Activated T-helper 2 cell treated with anti-CD3 and anti-CD28 coated beads, Interferon-gamma antibody, Interleukin-2, Interleukin-4, amounts not matched to agents 10 μg/mL and 5 μg/mL and 100 μg/mL, durations not matched to agents 14 hours and 24 hours and 36 hours (primary cell): ENCODE data around the gene MYO3A. TPM values are rescaled to one million over a fixed set of nuclear protein-coding genes. Genes with fewer than 3 reads are reported as not detected.
A peak's percentile ranks its signal among the peaks of the same experiment; 100 is the strongest.

ENCODE experiments used
- DNase-seq: peaks from one replicate; pipeline ENCODE4 v3.0.0; 2021; ENCODE audit warnings: low spot score
- H3K27ac Mint-ChIP-seq: one replicate; pipeline ENCODE4 v1.8.0; 2021; ENCODE audit warnings: mixed read lengths
- H3K27me3 Mint-ChIP-seq: one replicate; pipeline ENCODE4 v1.8.0; 2021; ENCODE audit warnings: low read depth, mixed read lengths
- H3K36me3 Mint-ChIP-seq: one replicate; pipeline ENCODE4 v1.8.0; 2021; ENCODE audit warnings: low read depth, mixed read lengths
- H3K4me1 Mint-ChIP-seq: one replicate; pipeline ENCODE4 v1.8.0; 2021; ENCODE audit warnings: low read depth, mixed read lengths
- H3K4me3 Mint-ChIP-seq: one replicate; pipeline ENCODE4 v1.8.0; 2021; ENCODE audit warnings: low read depth, mild to moderate bottlenecking, moderate library complexity, mixed read lengths
- H3K9me3 Mint-ChIP-seq: one replicate; pipeline ENCODE4 v1.8.0; 2021; ENCODE audit warnings: mixed read lengths
- intact Hi-C: fragments of 100-400 bp; cut with micrococcal nuclease; formaldehyde crosslinking; loops from one replicate; pipeline ENCODE4 v1.15.1; 2023
- total RNA-seq: library from RNA; stranded (reverse); gene quantifications from 2 replicates; pipeline ENCODE4 v1.2.3, GENCODE V29; 2022

MYO3A gene, protein sequence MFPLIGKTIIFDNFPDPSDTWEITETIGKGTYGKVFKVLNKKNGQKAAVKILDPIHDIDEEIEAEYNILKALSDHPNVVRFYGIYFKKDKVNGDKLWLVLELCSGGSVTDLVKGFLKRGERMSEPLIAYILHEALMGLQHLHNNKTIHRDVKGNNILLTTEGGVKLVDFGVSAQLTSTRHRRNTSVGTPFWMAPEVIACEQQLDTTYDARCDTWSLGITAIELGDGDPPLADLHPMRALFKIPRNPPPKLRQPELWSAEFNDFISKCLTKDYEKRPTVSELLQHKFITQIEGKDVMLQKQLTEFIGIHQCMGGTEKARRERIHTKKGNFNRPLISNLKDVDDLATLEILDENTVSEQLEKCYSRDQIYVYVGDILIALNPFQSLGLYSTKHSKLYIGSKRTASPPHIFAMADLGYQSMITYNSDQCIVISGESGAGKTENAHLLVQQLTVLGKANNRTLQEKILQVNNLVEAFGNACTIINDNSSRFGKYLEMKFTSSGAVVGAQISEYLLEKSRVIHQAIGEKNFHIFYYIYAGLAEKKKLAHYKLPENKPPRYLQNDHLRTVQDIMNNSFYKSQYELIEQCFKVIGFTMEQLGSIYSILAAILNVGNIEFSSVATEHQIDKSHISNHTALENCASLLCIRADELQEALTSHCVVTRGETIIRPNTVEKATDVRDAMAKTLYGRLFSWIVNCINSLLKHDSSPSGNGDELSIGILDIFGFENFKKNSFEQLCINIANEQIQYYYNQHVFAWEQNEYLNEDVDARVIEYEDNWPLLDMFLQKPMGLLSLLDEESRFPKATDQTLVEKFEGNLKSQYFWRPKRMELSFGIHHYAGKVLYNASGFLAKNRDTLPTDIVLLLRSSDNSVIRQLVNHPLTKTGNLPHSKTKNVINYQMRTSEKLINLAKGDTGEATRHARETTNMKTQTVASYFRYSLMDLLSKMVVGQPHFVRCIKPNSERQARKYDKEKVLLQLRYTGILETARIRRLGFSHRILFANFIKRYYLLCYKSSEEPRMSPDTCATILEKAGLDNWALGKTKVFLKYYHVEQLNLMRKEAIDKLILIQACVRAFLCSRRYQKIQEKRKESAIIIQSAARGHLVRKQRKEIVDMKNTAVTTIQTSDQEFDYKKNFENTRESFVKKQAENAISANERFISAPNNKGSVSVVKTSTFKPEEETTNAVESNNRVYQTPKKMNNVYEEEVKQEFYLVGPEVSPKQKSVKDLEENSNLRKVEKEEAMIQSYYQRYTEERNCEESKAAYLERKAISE (N-terminal part only)
- total RNA-seq, result not detected in 2 replicates

DNA sequence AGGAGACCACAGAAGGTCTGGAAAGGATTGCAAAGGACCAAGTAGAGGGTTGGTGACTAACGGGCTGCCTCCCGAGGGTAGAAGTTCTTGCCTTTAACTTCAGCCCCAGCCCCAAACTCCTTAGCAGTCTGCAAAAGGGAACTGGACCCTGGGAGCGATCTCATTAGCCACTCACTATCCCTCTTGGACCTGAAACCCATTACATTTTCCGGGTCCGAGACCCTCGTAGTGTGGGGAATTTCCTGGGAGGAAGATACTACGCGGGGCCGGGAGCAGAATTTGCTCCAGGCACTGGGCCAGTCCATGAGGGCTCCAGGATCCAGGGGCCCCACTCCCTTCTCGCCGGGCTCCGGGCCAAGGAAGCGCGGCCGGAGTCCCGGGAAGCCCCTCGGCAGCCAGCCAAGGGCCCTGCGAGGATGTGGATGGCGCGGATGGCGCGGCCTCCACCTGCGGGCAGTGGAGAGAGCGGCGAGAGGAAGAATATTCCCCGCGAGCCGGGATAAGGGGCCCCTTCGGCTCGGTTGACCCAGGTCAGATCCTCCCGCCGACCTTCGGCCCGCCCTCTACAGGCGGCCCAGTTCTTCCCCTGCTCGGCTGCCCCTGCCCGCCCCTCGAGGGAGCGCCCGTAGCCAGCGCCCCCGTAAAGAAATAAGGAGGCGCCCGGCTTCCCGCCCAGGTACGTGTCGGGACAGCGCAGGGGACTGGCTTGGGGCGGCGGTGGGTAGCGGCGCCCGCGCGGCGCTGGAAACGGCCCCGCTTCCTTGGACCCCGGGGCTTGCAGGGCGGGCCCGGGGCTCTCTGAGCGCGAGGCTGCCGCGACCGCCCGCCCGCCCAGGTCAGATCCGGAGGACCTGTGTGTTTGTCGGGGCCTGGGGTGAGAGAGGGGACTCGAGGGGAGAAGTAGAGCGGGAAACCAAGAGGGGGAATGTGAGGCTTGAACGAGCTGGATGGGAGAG lies at the start of gene MYO3A:
Gene MYO3A (plus strand): TSS at position 577 of the 956 bp plus-strand sequence. CDS start 17,882 bp downstream, outside the sequence.
- Mint-ChIP-seq H3K4me1 (no peaks in the 10 kb centered on the region), H3K9me3 (no peaks in the 10 kb centered on the region), H3K27ac (no peak within 1 kb of the TSS), H3K27me3 (peaks cover 32% of the 10 kb centered on the region), H3K36me3 (no peaks in the 10 kb centered on the region), H3K4me3 (peak within 1 kb of the TSS; percentile 27)
- no peak for DNase-seq
- intact Hi-C loops, result no loop called here

DNA sequence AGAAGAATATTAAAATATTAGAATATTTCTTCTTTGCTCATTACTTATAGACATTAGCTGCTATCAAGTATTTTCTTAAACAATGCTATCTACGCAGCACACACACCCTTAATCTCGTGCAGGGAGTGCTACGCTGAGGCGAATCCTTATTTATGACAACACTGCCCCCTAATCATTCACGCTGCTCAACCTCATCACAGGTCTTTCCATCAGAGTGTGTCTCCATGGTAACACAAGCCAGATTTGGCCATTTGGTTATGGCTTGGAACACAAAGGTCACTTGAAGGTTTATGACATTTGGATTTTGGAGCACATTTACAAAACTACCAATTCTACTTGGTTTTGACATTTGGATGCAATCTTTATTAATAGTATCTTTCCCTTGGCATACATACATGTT lies 45.4 kb upstream of the MYO3A start:
- Mint-ChIP-seq H3K9me3 (no peaks in the 10 kb centered on the region), H3K4me3 (no peak overlapping the region), H3K36me3 (no peaks in the 10 kb centered on the region), H3K27ac (no peak overlapping the region), H3K27me3 (no peaks in the 10 kb centered on the region), H3K4me1 (no peaks in the 10 kb centered on the region)
- DNase-seq, result no peak
- intact Hi-C loops, result no loop called here

DNA sequence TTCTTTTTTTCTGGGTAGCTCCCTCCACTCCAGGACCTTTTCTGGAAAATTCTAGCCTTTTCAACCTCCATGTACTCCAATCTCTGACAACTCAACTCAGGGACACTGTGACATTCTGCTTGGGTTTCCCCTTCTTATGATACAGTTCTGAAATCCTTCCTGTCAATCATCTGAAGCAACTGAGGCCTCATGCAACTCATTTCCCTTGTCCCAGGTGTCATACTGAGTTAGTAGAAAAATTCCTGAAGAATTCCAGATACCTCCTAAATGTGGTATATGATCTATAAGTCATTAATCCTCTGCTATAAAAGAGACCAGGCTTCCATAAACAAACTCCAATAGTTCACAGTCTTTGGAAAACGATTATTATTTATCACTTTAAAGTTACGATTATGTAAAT lies 43.0 kb upstream of the MYO3A start:
- Mint-ChIP-seq H3K4me3 (no peak overlapping the region), H3K36me3 (no peaks in the 10 kb centered on the region), H3K9me3 (no peaks in the 10 kb centered on the region), H3K27me3 (no peaks in the 10 kb centered on the region), H3K4me1 (no peaks in the 10 kb centered on the region), H3K27ac (no peak overlapping the region)
- intact Hi-C loops, result no loop called here
- no peak for DNase-seq

DNA sequence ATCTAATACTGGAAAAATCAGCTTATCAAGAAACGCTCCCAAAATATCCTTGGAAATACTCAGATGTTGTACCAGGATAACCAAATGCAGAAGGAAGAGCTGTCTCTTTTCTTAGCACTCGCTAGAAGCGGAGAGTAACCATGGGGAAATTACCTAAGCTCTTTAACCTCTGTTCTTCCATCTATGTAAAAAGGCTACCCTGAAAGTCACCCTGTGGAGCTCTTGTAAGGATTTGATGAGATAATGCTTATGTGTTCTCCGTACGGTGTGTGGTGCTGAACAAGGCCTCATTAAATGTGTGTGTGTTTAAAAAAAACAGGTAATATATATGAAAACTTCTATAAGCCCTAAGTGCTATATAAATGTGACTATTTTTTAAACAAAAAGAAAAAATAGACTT lies 38.2 kb upstream of the MYO3A start:
- Mint-ChIP-seq H3K4me1 (no peaks in the 10 kb centered on the region), H3K9me3 (no peaks in the 10 kb centered on the region), H3K27ac (no peak overlapping the region), H3K27me3 (no peaks in the 10 kb centered on the region), H3K4me3 (no peak overlapping the region), H3K36me3 (no peaks in the 10 kb centered on the region)
- intact Hi-C loops, result no loop called here
- DNase-seq, result no peak

GRCh38 chr10:25896421-25896820 lies 37.6 kb upstream of the MYO3A start:
- no peaks in the 10 kb centered on the region for H3K9me3 Mint-ChIP-seq
- no peaks in the 10 kb centered on the region for H3K4me1 Mint-ChIP-seq
- intact Hi-C loops, result no loop called here
- no peak overlapping the region for H3K4me3 Mint-ChIP-seq
- no peak overlapping the region for H3K27ac Mint-ChIP-seq
- H3K36me3 Mint-ChIP-seq, result no peaks in the 10 kb centered on the region
- H3K27me3 Mint-ChIP-seq, result no peaks in the 10 kb centered on the region
- no peak for DNase-seq

- H3K27ac Mint-ChIP-seq, result no peak overlapping the region
- H3K36me3 Mint-ChIP-seq, result no peaks in the 10 kb centered on the region
These were observed 34.7 kb upstream of the MYO3A start for GRCh38 chr10:25899304-25899703.

GRCh38 chr10:25901199-25901598 lies 32.8 kb upstream of the MYO3A start:
- intact Hi-C loops, result no loop called here
- Mint-ChIP-seq H3K4me3 (no peak overlapping the region), H3K9me3 (no peaks in the 10 kb centered on the region), H3K27me3 (no peaks in the 10 kb centered on the region), H3K4me1 (no peaks in the 10 kb centered on the region), H3K36me3 (no peaks in the 10 kb centered on the region), H3K27ac (no peak overlapping the region)
- no peak for DNase-seq

More at GRCh38 chr10:25899304-25899703, 34.7 kb upstream of the MYO3A start:
- Mint-ChIP-seq H3K4me3 (no peak overlapping the region), H3K27me3 (no peaks in the 10 kb centered on the region), H3K9me3 (no peaks in the 10 kb centered on the region), H3K4me1 (no peaks in the 10 kb centered on the region)
- intact Hi-C loops, result no loop called here
- DNase-seq, result no peak

DNA sequence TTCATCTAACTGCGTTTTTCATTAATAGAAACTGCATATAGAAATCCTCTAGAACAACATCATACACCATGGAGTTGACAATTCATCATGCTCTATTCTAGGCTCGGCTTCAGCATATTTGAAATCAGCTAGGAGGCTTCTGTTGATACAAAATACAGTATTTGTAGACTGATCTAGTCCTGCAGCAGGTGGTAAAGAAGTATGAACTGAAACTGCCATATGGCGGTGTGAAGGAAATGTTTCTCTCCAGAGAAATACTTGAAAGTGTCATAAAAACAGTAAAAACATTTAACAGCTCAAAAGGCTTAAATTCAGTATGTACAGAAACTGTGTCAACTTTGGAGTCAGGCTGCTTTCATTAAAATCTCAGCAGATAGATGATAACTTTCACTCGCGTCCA lies 32.0 kb upstream of the MYO3A start:
- no peak overlapping the region for H3K27ac Mint-ChIP-seq
- H3K27me3 Mint-ChIP-seq, result no peaks in the 10 kb centered on the region
- no peak for DNase-seq
- intact Hi-C loops, result loop anchor here (2.0 kb wide), 1 partner anchor 59 kb away; no protein-coding TSS in a partner anchor
- H3K9me3 Mint-ChIP-seq, result no peaks in the 10 kb centered on the region
- H3K4me3 Mint-ChIP-seq, result no peak overlapping the region
- H3K4me1 Mint-ChIP-seq, result no peaks in the 10 kb centered on the region
- no peaks in the 10 kb centered on the region for H3K36me3 Mint-ChIP-seq

GRCh38 chr10:25907261-25907660 lies 26.8 kb upstream of the MYO3A start:
- intact Hi-C loops, result no loop called here
- no peaks in the 10 kb centered on the region for H3K4me1 Mint-ChIP-seq
- no peaks in the 10 kb centered on the region for H3K9me3 Mint-ChIP-seq
- H3K4me3 Mint-ChIP-seq, result no peak overlapping the region
- no peaks in the 10 kb centered on the region for H3K36me3 Mint-ChIP-seq
- H3K27ac Mint-ChIP-seq, result no peak overlapping the region
- no peak for DNase-seq
- H3K27me3 Mint-ChIP-seq, result no peaks in the 10 kb centered on the region

DNA sequence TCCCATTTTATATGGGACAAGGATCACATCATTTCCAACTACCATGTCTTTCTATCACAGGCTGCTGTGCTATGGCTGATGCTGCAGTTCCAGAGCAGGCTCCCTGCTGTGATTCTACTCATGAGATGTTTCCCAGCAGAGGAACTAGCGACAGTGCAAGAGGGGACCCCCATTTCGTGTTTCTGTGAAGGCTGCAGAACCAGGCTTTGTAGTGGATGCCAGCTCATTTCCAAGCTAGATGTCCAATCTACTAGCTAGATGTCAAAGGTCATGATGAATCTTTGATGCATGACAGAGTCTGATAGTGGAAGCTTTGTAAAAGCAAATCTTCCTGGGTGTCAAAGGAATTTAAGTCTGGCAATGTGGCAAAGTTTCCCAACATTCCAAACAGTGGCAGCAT lies 21.2 kb upstream of the MYO3A start:
- H3K27me3 Mint-ChIP-seq, result no peaks in the 10 kb centered on the region
- no peak for DNase-seq
- no peaks in the 10 kb centered on the region for H3K4me1 Mint-ChIP-seq
- H3K4me3 Mint-ChIP-seq, result no peak overlapping the region
- no peaks in the 10 kb centered on the region for H3K36me3 Mint-ChIP-seq
- intact Hi-C loops, result no loop called here
- no peak overlapping the region for H3K27ac Mint-ChIP-seq
- H3K9me3 Mint-ChIP-seq, result no peaks in the 10 kb centered on the region

DNA sequence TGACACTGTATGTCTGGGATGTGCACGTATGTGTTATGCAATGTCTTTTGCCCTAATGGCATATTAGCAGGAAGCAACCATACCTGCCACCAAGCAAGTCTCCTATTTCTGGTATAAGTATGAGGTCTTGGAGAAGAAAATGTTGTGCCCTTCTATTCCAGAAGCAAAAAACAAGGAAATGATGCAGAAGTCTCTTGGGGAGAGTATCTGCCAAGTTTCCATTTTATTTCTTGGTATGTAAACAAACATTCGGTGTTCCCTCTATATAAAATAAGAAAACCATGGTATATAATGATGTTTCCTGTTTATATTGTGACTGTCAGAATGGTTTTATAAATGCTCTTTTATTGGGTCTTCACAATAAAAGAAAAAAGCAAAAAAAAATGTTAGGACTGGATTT lies 19.3 kb upstream of the MYO3A start:
- H3K27me3 Mint-ChIP-seq, result no peaks in the 10 kb centered on the region
- intact Hi-C loops, result no loop called here
- H3K4me1 Mint-ChIP-seq, result no peaks in the 10 kb centered on the region
- H3K27ac Mint-ChIP-seq, result no peak overlapping the region
- no peak for DNase-seq
- H3K36me3 Mint-ChIP-seq, result no peaks in the 10 kb centered on the region
- H3K9me3 Mint-ChIP-seq, result no peaks in the 10 kb centered on the region
- no peak overlapping the region for H3K4me3 Mint-ChIP-seq
